RWPE1 (cell line): ENCODE data around the gene COL15A1.

Experiments
- CTCF ChIA-PET: fragments of 350-600 bp; sonication (Branson Sonifier 250); formaldehyde crosslinking; extraction: SDS; loops from one replicate; lab custom pipeline; 2021; lab: Yijun Ruan, JAX
- POLR2A ChIA-PET: fragments of 400-600 bp; formaldehyde crosslinking; extraction: SDS; loops from one replicate; lab custom pipeline; 2020; ENCODE audit warnings: antibody characterized with exemption; ENCODE audit not compliant: low non-redundant PET; lab: Yijun Ruan, JAX
- DNase-seq: peaks from one replicate; pipeline ENCODE4 v3.0.0; 2012; ENCODE audit warnings: low spot score
- H3K27ac ChIP-seq: fragments of 450-650 bp; 2 replicates; pipeline ENCODE4 v1.5.1; 2017
- CTCF ChIP-seq: fragments of 450-650 bp; conservative IDR thresholded peaks from 2 replicates; pipeline ENCODE4 v1.5.1; 2017; ENCODE audit warnings: low read depth, mild to moderate bottlenecking

The COL15A1 gene

GRCh38 chr9:98943682-98944056 is at the start of gene COL15A1:
COL15A1 (plus strand) TSS chr9:98943907; CDS start chr9:98944062, 155 bp downstream.
- POLR2A ChIA-PET = no interaction called here
- no peak for DNase-seq
- TF ChIP-seq CTCF = no peak
- no peak within 1 kb of the TSS for H3K27ac ChIP-seq
- CTCF ChIA-PET = no interaction called here

GRCh38 chr9:98894171-98894570 is 49.5 kb upstream of the COL15A1 start:
- DNase-seq = no peak
- POLR2A ChIA-PET = no interaction called here
- CTCF ChIA-PET = interaction anchor here (0.7 kb wide), 1 partner anchor 317 kb away, joined by 3 read pairs; no protein-coding TSS in a partner anchor
- TF ChIP-seq CTCF = no peak
- no peak overlapping the region for H3K27ac ChIP-seq

- no peak overlapping the region for H3K27ac ChIP-seq
- POLR2A ChIA-PET = no interaction called here
- CTCF ChIA-PET = no interaction called here
- TF ChIP-seq CTCF = no peak
- DNase-seq = no peak
Observed at GRCh38 chr9:98894761-98895160, 48.9 kb upstream of the COL15A1 start.

DNA sequence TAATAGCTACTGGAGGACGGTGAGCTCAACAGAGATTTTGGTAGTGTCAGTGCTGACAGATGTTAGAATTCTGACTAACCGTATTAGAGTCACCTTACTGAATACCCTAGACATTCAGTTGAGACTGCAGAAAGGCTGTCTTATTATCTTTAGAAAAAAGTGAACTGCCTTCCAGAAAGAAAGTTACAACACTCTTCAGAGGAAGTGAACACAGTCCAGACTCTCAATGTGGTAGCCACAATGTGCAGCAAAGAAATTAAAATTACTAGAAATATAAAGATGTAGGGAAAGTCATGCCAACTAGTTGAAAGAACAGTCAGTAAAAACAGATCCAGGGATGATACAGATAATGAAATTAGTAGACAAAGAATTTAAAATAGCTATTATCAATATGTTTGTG is 47.1 kb upstream of the COL15A1 start:
- POLR2A ChIA-PET = no interaction called here

DNA sequence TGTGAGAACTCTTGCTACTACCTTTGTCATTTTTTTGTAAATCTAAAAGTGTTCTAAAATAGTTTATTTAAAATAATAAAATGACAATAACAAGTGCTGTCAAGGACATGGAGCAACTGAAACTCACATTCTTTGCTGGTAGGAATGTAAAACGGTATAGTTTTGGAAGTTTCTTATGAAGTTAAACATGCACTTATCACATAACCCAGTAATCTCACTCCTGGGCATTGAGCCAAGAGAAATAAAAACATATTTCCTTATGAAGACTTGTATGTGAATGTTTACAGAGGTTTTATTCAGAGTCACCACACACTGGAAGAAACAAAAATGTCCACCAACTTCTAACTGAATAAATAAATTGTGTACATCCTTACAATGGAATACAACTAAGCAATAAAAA is 46.0 kb upstream of the COL15A1 start:
- no peak for TF ChIP-seq CTCF
- ChIA-PET POLR2A (no interaction called here), CTCF (no interaction called here)
- DNase-seq = no peak
- H3K27ac ChIP-seq = no peak overlapping the region

More for the DNA sequence above, 47.1 kb upstream of the COL15A1 start:
- CTCF ChIA-PET = interaction anchor here (1.0 kb wide), 1 partner anchor 102 kb away, joined by 3 read pairs; no protein-coding TSS in a partner anchor
- H3K27ac ChIP-seq = no peak overlapping the region
- no peak for DNase-seq
- TF ChIP-seq CTCF = no peak

- no peak overlapping the region for H3K27ac ChIP-seq
- DNase-seq = no peak
- ChIA-PET POLR2A (no interaction called here), CTCF (interaction anchor here (0.7 kb wide), 1 partner anchor 76 kb away, joined by 4 read pairs; no protein-coding TSS in a partner anchor)
- no peak for TF ChIP-seq CTCF
Observed at GRCh38 chr9:98899408-98900056, 44.2 kb upstream of the COL15A1 start.
